Skeletal muscle cell (primary cell): ENCODE data around the gene TTC14.
"Not testable (repeated sequence)": the region's sequence is repeated elsewhere in the genome, so short reads cannot be mapped to it uniquely, and the experiment has no call there.

Source experiments
- DNase-seq: peaks from one replicate; pipeline ENCODE4 v3.0.0-alpha.2; 2010; ENCODE audit warnings: low read depth
- H3K4me3 ChIP-seq: 2 replicates; pipeline ENCODE4 v1.5.1; 2011; ENCODE audit warnings: low read depth, mild to moderate bottlenecking, control low read depth, low read length, moderate library complexity

TTC14 gene, protein sequence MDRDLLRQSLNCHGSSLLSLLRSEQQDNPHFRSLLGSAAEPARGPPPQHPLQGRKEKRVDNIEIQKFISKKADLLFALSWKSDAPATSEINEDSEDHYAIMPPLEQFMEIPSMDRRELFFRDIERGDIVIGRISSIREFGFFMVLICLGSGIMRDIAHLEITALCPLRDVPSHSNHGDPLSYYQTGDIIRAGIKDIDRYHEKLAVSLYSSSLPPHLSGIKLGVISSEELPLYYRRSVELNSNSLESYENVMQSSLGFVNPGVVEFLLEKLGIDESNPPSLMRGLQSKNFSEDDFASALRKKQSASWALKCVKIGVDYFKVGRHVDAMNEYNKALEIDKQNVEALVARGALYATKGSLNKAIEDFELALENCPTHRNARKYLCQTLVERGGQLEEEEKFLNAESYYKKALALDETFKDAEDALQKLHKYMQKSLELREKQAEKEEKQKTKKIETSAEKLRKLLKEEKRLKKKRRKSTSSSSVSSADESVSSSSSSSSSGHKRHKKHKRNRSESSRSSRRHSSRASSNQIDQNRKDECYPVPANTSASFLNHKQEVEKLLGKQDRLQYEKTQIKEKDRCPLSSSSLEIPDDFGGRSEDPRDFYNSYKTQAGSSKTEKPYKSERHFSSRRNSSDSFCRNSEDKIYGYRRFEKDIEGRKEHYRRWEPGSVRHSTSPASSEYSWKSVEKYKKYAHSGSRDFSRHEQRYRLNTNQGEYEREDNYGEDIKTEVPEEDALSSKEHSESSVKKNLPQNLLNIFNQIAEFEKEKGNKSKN

DNA sequence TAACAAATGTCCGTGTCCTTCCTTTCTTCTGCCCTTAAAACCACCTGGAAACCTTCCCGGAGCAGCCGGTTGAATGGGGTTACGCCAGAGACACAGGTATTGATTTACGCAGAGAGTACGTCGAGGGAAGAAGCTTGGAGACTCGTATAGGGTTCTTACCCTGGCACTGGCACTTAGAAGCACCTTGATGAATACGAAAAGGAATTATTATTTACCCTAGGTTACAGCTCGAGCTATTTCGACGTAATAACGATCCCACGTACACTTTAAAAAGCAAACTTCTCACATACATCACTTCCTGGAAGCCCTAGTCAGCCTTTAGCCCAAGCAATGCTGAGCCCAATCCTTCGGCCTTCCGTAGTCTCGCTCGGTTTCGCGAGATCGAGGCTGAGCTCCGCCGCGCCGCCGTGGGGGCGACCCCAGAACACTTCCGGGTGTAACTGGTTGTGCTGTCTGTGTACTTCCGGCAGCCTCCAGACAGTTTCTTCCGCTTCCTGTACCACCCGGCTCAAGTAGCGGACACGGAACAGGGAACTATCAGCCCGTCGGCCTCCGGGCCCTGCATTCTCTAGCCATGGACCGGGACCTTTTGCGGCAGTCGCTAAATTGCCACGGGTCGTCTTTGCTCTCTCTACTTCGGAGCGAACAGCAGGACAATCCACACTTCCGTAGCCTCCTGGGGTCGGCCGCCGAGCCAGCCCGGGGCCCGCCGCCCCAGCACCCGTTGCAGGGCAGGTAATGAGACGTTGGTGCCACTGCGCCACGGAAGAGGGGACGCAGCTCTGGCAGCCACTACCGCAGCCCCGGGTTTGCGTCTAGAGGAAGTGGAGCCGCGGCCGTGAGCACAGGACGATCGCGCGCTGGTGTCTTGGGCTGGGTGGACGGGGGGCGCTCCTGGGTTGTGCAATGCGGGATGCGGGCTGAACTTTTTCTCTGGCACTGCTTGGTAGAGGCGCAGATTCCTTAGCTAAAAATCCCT, at the start of gene TTC14:
TTC14 (plus strand) TSS at position 476 of the 979 bp plus-strand sequence; CDS start at position 575, 99 bp downstream.
- DNase-seq: peak; percentile 87
- H3K4me3 ChIP-seq: peak within 1 kb of the TSS; percentile 91

- DNase-seq: no peak
- H3K4me3 ChIP-seq: no peak overlapping the region
Measured at GRCh38 chr3:180563406-180563805, 38.6 kb upstream of the TTC14 start.

GRCh38 chr3:180564676-180565075, 37.3 kb upstream of the TTC14 start:
- no peak for DNase-seq
- no peak overlapping the region for H3K4me3 ChIP-seq

- no peak for DNase-seq
Measured at GRCh38 chr3:180570238-180570637, 31.7 kb upstream of the TTC14 start.

DNA sequence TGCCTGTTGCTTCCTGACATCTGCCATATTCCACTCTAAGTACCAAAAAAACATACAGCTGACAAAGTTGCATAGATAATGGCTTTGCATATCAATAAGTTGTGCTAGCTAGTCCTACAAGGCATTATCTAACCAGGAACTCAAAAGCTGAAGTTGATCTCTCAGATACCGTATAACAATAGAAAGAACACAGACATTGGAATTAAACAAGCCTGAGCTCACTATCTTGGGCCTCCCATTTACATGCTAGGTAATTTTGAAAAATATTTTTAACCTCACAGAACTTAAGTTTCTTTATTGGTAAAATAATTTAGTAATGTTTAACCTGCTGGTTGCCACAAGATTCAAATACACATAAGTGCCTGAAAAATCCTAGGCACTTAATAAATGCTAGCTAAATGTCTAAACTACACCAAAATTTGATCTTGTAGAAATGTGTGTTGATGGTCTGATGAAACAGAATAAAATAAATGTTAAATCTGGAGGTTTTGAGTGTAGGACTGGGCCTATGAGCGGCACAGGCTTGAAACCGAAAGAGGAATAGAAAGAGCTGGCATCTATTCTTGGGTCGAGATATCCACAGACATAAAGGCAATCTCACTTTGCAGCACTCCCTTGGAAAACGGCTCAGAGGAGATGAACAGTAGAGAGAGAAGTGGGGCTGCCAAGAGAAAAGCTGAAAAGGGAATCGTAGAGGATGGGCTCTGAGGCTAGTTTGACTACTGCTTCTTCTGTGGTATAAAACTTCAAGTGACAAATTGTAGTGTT, 29.9 kb upstream of the TTC14 start:
- no peak overlapping the region for H3K4me3 ChIP-seq
- DNase-seq: no peak

More at GRCh38 chr3:180570238-180570637, 31.7 kb upstream of the TTC14 start:
- no peak overlapping the region for H3K4me3 ChIP-seq

GRCh38 chr3:180575571-180575970, 26.4 kb upstream of the TTC14 start:
- DNase-seq: no peak

DNA sequence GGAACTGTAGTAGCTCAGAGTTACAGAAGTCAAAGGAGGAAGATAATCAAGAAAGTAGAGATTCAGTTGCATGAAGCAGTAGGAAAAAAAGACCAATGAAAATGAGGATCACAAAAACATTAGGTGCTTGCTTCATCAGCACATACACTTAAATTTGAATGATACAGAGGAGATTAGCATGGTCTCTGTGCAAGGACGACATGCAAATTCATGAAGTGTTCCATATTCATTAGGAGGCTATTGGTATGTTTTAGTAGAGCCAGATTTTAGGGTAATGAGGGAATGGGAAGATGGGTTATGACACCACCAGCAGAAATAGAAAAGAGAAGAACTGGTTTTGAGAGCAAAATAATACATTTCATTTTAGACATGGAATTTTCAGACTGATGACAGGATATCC, 21.0 kb upstream of the TTC14 start:
- DNase-seq: no peak
- H3K4me3 ChIP-seq: no peak overlapping the region

More at GRCh38 chr3:180575571-180575970, 26.4 kb upstream of the TTC14 start:
- H3K4me3 ChIP-seq: no peak overlapping the region

- DNase-seq: no peak
- no peak overlapping the region for H3K4me3 ChIP-seq
Measured at GRCh38 chr3:180590396-180590795, 11.6 kb upstream of the TTC14 start.

- DNase-seq, H3K4me3 ChIP-seq: not testable (repeated sequence)
Measured at GRCh38 chr3:180593631-180594030, 8.3 kb upstream of the TTC14 start.

GRCh38 chr3:180594631-180595558, 7.1 kb upstream of the TTC14 start:
- no peak for DNase-seq
- no peak overlapping the region for H3K4me3 ChIP-seq

DNA sequence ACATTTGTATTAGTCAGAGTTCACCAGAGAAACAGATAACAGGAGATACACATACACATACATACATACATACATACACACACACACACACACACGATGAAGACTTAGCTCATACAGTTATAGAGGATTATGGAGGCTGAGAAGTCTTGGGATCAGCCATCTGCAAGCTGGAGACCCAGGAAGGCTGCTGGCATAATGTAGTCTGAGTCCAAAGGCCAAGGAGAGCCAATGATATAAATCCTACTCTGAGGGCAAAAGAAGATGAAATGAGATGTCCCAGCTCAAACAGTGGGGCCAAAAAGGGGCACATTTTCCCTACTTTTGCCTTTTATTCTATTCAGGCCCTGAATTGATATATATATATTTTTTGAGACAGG, 6.4 kb upstream of the TTC14 start:
- H3K4me3 ChIP-seq: no peak overlapping the region
- no peak for DNase-seq

- H3K4me3 ChIP-seq: no peak overlapping the region
- DNase-seq: no peak
Measured at GRCh38 chr3:180600473-180600872, 1.5 kb upstream of the TTC14 start.

DNA sequence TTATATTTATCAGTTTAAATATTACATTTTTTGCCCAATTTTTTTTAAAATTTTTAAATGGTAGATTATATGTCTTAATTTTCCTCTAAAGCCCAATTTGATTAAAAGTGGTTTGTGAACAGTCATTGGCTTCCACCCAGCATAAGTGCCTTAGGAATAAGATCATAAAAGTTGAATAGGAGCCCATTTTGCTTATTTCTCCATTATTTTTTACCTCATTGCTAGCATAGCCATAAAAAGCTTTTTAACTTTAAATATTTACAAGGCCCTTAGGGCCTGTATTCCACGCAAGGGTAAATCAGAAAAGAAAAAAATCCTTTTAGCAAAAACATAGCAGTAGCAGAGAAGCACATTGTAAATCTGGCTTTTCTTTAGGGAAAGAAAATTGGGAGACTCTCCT, 9.0 kb downstream of the TTC14 start:
- DNase-seq: no peak
- H3K4me3 ChIP-seq: no peak overlapping the region

DNA sequence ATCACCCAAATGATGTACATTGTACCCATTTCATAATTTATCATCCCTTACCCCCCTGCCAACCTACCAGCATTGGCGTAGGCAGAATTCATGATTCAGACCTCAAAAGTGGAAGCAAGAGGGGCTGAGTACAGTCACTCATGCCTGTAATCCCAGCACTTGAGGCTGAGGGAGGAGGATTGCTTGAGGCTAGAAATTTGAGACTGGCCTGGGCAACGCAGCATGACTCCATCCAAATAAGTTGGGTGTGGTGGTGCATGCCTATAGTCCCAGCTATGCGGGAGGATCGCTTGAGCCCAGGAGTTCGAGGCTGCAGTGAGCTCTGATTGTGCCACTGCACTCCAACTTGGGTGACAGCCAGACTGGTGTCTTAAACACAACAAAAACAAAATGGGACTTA, 10.4 kb downstream of the TTC14 start:
- no peak for DNase-seq
- no peak overlapping the region for H3K4me3 ChIP-seq

- no peak overlapping the region for H3K4me3 ChIP-seq
- DNase-seq: no peak
Measured at GRCh38 chr3:180615954-180616353, 14.0 kb downstream of the TTC14 start.

- no peak overlapping the region for H3K4me3 ChIP-seq
- DNase-seq: no peak
Measured at GRCh38 chr3:180617049-180617448, 15.1 kb downstream of the TTC14 start.

GRCh38 chr3:180618563-180618962, 16.6 kb downstream of the TTC14 start:
- H3K4me3 ChIP-seq, DNase-seq: not testable (repeated sequence)

GRCh38 chr3:180619723-180620122, 17.8 kb downstream of the TTC14 start:
- DNase-seq: no peak

More at GRCh38 chr3:180619723-180620122, 17.8 kb downstream of the TTC14 start:
- no peak overlapping the region for H3K4me3 ChIP-seq
